HEK293T (cell line): Measurements from ENCODE around the gene DUOXA1.

Experiments used
- CTCF ChIA-PET: fragments of 350-600 bp; formaldehyde crosslinking; extraction: SDS; loops from one replicate; lab custom pipeline; 2021; ENCODE audit warnings: antibody characterized with exemption, inconsistent platforms; lab: Yijun Ruan, JAX
- POLR2A ChIA-PET: fragments of 350-600 bp; formaldehyde crosslinking; extraction: SDS; loops from one replicate; lab custom pipeline; 2020; ENCODE audit warnings: antibody characterized with exemption, inconsistent platforms; lab: Yijun Ruan, JAX
- DNase-seq: peaks from one replicate; pipeline ENCODE4 v3.0.0; 2012; ENCODE audit warnings: mixed read lengths; ENCODE audit errors: extremely low spot score
- ARNT ChIP-seq: fragments of 450-650 bp; IDR thresholded peaks from 2 replicates; pipeline ENCODE4 v1.6.1; 2017; ENCODE audit warnings: mild to moderate bottlenecking
- BHLHE40 ChIP-seq: fragments of 450-650 bp; IDR thresholded peaks from 2 replicates; pipeline ENCODE4 v1.6.1; 2016; ENCODE audit warnings: mild to moderate bottlenecking, moderate library complexity, borderline replicate concordance
- CTBP1 ChIP-seq: fragments of 450-650 bp; IDR thresholded peaks from 2 replicates; pipeline ENCODE4 v1.6.1; 2016; ENCODE audit warnings: borderline replicate concordance
- ELF4 ChIP-seq: fragments of 450-650 bp; IDR thresholded peaks from 2 replicates; pipeline ENCODE4 v1.6.1; 2017; ENCODE audit warnings: antibody characterized with exemption
- FOXA1 ChIP-seq: fragments of 450-650 bp; IDR thresholded peaks from 2 replicates; pipeline ENCODE4 v1.6.1; 2016; ENCODE audit warnings: mild to moderate bottlenecking
- FOXK2 ChIP-seq: fragments of 450-650 bp; IDR thresholded peaks from 2 replicates; pipeline ENCODE4 v1.6.1; 2016; ENCODE audit warnings: mild to moderate bottlenecking
- FOXM1 ChIP-seq: fragments of 450-650 bp; IDR thresholded peaks from 2 replicates; pipeline ENCODE4 v1.6.1; 2017; ENCODE audit warnings: mild to moderate bottlenecking, borderline replicate concordance
- HDGF ChIP-seq: fragments of 450-650 bp; IDR thresholded peaks from 2 replicates; pipeline ENCODE4 v1.6.1; 2017; ENCODE audit warnings: antibody characterized with exemption, borderline replicate concordance
- L3MBTL2 ChIP-seq: fragments of 450-650 bp; conservative IDR thresholded peaks from 2 replicates; pipeline ENCODE4 v1.6.1; 2016; ENCODE audit warnings: mild to moderate bottlenecking
- LEF1 ChIP-seq: fragments of 450-650 bp; IDR thresholded peaks from 2 replicates; pipeline ENCODE4 v1.6.1; 2017; ENCODE audit warnings: mild to moderate bottlenecking, borderline replicate concordance
- NFRKB ChIP-seq: fragments of 450-650 bp; IDR thresholded peaks from 2 replicates; pipeline ENCODE4 v1.6.1; 2016; ENCODE audit warnings: mild to moderate bottlenecking, moderate library complexity
- PKNOX1 ChIP-seq: fragments of 450-650 bp; IDR thresholded peaks from 2 replicates; pipeline ENCODE4 v1.6.1; 2016
- SP1 ChIP-seq: fragments of 450-650 bp; IDR thresholded peaks from 2 replicates; pipeline ENCODE4 v1.6.1; 2017
- SUZ12 ChIP-seq: fragments of 450-650 bp; IDR thresholded peaks from 2 replicates; pipeline ENCODE4 v1.6.1; 2016; ENCODE audit warnings: mild to moderate bottlenecking
- TARDBP ChIP-seq: fragments of 450-650 bp; IDR thresholded peaks from 2 replicates; pipeline ENCODE4 v1.6.1; 2016
- ZNF384 ChIP-seq: fragments of 450-650 bp; IDR thresholded peaks from 2 replicates; pipeline ENCODE4 v1.6.1; 2016

The DUOXA1 gene

GRCh38 chr15:45163508-45163856 is 33.8 kb upstream of the DUOXA1 start:
- ChIA-PET CTCF (interaction anchor here (0.5 to 2.0 kb wide), 14 partner anchors 12 to 350 kb away, joined by 3 to 12 read pairs (median 4); a partner anchor contains a TSS), POLR2A (interaction anchor here (0.6 to 2.3 kb wide), 4 partner anchors 25 to 239 kb away, joined by 3 to 8 read pairs (median 7); partner anchors contain the start of gene SHF)
- TF ChIP-seq L3MBTL2 (no peak), TARDBP (no peak), ARNT (no peak)
- DNase-seq = no peak

GRCh38 chr15:45162771-45163507 is 33.3 kb upstream of the DUOXA1 start:
- no peak for TF ChIP-seq LEF1
- TF ChIP-seq FOXK2 = no peak
- TF ChIP-seq TARDBP = no peak
- no peak for TF ChIP-seq FOXM1
- TF ChIP-seq ARNT = no peak
- TF ChIP-seq SUZ12 = no peak
- TF ChIP-seq CTBP1 = no peak
- no peak for TF ChIP-seq PKNOX1
- DNase-seq = peak; percentile 80
- CTCF ChIA-PET = interaction anchor here (0.5 to 2.0 kb wide), 14 partner anchors 13 to 351 kb away, joined by 3 to 12 read pairs (median 4); a partner anchor contains a TSS
- POLR2A ChIA-PET = interaction anchor here (0.6 to 2.3 kb wide), 4 partner anchors 23 to 239 kb away, joined by 3 to 8 read pairs (median 7); partner anchors contain the start of gene SHF

GRCh38 chr15:45161666-45162065 is 32.0 kb upstream of the DUOXA1 start:
- POLR2A ChIA-PET = interaction anchor here (1.1 kb wide), 1 partner anchor 118 kb away, joined by 5 read pairs; no protein-coding TSS in a partner anchor

GRCh38 chr15:45157974-45158373 is 28.3 kb upstream of the DUOXA1 start:
- TF ChIP-seq FOXK2 = no peak
- no peak for TF ChIP-seq BHLHE40
- no peak for TF ChIP-seq ARNT
- no peak for TF ChIP-seq CTBP1
- no peak for TF ChIP-seq PKNOX1
- TF ChIP-seq FOXA1 = no peak
- TF ChIP-seq FOXM1 = no peak
- no peak for TF ChIP-seq ELF4
- TF ChIP-seq TARDBP = no peak
- TF ChIP-seq NFRKB = no peak
- TF ChIP-seq LEF1 = no peak
- TF ChIP-seq L3MBTL2 = no peak
- TF ChIP-seq ZNF384 = no peak
- TF ChIP-seq HDGF = no peak
- TF ChIP-seq SP1 = no peak
- TF ChIP-seq SUZ12 = no peak
- DNase-seq = no peak
- ChIA-PET CTCF (interaction anchor here (0.9 kb wide), 1 partner anchor 31 kb away, joined by 3 read pairs; no protein-coding TSS in a partner anchor), POLR2A (no interaction called here)

More at GRCh38 chr15:45161666-45162065, 32.0 kb upstream of the DUOXA1 start:
- no peak for DNase-seq
- CTCF ChIA-PET = no interaction called here
- no peak for TF ChIP-seq BHLHE40
- TF ChIP-seq LEF1 = no peak
- no peak for TF ChIP-seq ELF4
- no peak for TF ChIP-seq NFRKB
- TF ChIP-seq FOXK2 = no peak
- TF ChIP-seq PKNOX1 = no peak
- TF ChIP-seq ZNF384 = no peak
- no peak for TF ChIP-seq CTBP1
- TF ChIP-seq SP1 = no peak
- TF ChIP-seq TARDBP = no peak
- TF ChIP-seq FOXM1 = no peak
- no peak for TF ChIP-seq HDGF
- no peak for TF ChIP-seq FOXA1
- no peak for TF ChIP-seq ARNT
- TF ChIP-seq L3MBTL2 = no peak
- no peak for TF ChIP-seq SUZ12

- ChIA-PET CTCF (interaction anchor here (0.6 kb wide), 1 partner anchor 47 kb away, joined by 3 read pairs; no protein-coding TSS in a partner anchor), POLR2A (no interaction called here)
- DNase-seq = no peak
- TF ChIP-seq ELF4 = no peak
- no peak for TF ChIP-seq PKNOX1
- TF ChIP-seq LEF1 = no peak
- TF ChIP-seq SP1 = no peak
- TF ChIP-seq HDGF = no peak
- TF ChIP-seq CTBP1 = no peak
These were observed 27.2 kb upstream of the DUOXA1 start for GRCh38 chr15:45156744-45157455.
